Neutrophil (primary cell): ENCODE results near the gene C1D.

ENCODE experiments used
- H3K27ac ChIP-seq: fragments of 200-600 bp; sonication (generic); 2 replicates; pipeline ENCODE4 v1.5.1; 2016; ENCODE audit warnings: mild to moderate bottlenecking, moderate library complexity
- H3K27me3 ChIP-seq: fragments of 200-600 bp; sonication (generic); 2 replicates; pipeline ENCODE4 v1.6.0; 2016; ENCODE audit warnings: mild to moderate bottlenecking
- H3K36me3 ChIP-seq: fragments of 200-600 bp; sonication (generic); 2 replicates; pipeline ENCODE4 v1.5.1; 2017
- H3K4me1 ChIP-seq, 2 experiments: fragments of 200-600 bp in 1 of 2; sonication (generic) in 1 of 2; 1 replicate in 1 of 2; 2 replicates in 1 of 2; pipeline versions ENCODE4 v1.5.1 to v1.6.1; 2013 to 2016; ENCODE audit warnings: low read depth in 1 of 2, low read length in 1 of 2, mild to moderate bottlenecking in 1 of 2, moderate library complexity in 1 of 2; ENCODE audit not compliant: control insufficient read depth in 1 of 2, insufficient read depth in 1 of 2
- H3K4me3 ChIP-seq, 2 experiments: fragments of 200-600 bp in 1 of 2; sonication (generic) in 1 of 2; 1 replicate in 1 of 2; 2 replicates in 1 of 2; pipeline ENCODE4 v1.5.1; 2013 to 2016; ENCODE audit warnings: low read depth in 1 of 2, low read length in 1 of 2, mild to moderate bottlenecking in 1 of 2, moderate library complexity in 1 of 2
- H3K9me3 ChIP-seq: fragments of 200-600 bp; sonication (generic); 2 replicates; pipeline ENCODE4 v1.5.1; 2016
- CTCF ChIP-seq: fragments of 200-600 bp; sonication (generic); IDR thresholded peaks from 2 replicates; pipeline ENCODE4 v1.5.1; 2016; ENCODE audit warnings: antibody characterized with exemption

The C1D gene

GRCh38 chr2:68027959-68028358 is 34.8 kb downstream of the C1D start:
- TF ChIP-seq CTCF: no peak
- H3K27me3 ChIP-seq: peaks cover 59% of the 10 kb centered on the region
- no peak overlapping the region for H3K4me3 ChIP-seq
- H3K9me3 ChIP-seq: no peaks in the 10 kb centered on the region
- no peaks in the 10 kb centered on the region for H3K4me1 ChIP-seq
- no peaks in the 10 kb centered on the region for H3K36me3 ChIP-seq
- H3K27ac ChIP-seq: no peak overlapping the region

GRCh38 chr2:68024450-68024849 is 38.4 kb downstream of the C1D start:
- no peaks in the 10 kb centered on the region for H3K9me3 ChIP-seq
- H3K4me1 ChIP-seq: no peaks in the 10 kb centered on the region
- TF ChIP-seq CTCF: no peak
- H3K36me3 ChIP-seq: no peaks in the 10 kb centered on the region
- no peak overlapping the region for H3K27ac ChIP-seq
- H3K27me3 ChIP-seq: peaks cover 69% of the 10 kb centered on the region
- H3K4me3 ChIP-seq: no peak overlapping the region

- H3K27me3 ChIP-seq: peaks cover 69% of the 10 kb centered on the region
- H3K4me3 ChIP-seq: no peak overlapping the region
- no peaks in the 10 kb centered on the region for H3K4me1 ChIP-seq
- no peak for TF ChIP-seq CTCF
- H3K36me3 ChIP-seq: no peaks in the 10 kb centered on the region
- H3K27ac ChIP-seq: no peak overlapping the region
- no peaks in the 10 kb centered on the region for H3K9me3 ChIP-seq
Measured at GRCh38 chr2:68023904-68024303, 38.9 kb downstream of the C1D start.

- Histone ChIP-seq H3K4me1 (no peaks in the 10 kb centered on the region), H3K4me3 (no peak overlapping the region), H3K36me3 (no peaks in the 10 kb centered on the region), H3K27ac (no peak overlapping the region), H3K9me3 (no peaks in the 10 kb centered on the region), H3K27me3 (peaks cover 37% of the 10 kb centered on the region)
- TF ChIP-seq CTCF: no peak
Measured at GRCh38 chr2:68018727-68019126, 44.1 kb downstream of the C1D start.

- H3K27me3 ChIP-seq: peaks cover 26% of the 10 kb centered on the region
- no peaks in the 10 kb centered on the region for H3K4me1 ChIP-seq
- no peaks in the 10 kb centered on the region for H3K36me3 ChIP-seq
- no peaks in the 10 kb centered on the region for H3K9me3 ChIP-seq
- TF ChIP-seq CTCF: no peak
- H3K27ac ChIP-seq: no peak overlapping the region
- H3K4me3 ChIP-seq: no peak overlapping the region
Measured at GRCh38 chr2:68009526-68009925, 53.3 kb downstream of the C1D start.

GRCh38 chr2:68000170-68000825 is 62.5 kb downstream of the C1D start:
- TF ChIP-seq CTCF: no peak
- Histone ChIP-seq H3K27me3 (peaks cover 10% of the 10 kb centered on the region), H3K4me3 (no peak overlapping the region), H3K4me1 (no peaks in the 10 kb centered on the region), H3K9me3 (no peaks in the 10 kb centered on the region), H3K36me3 (no peaks in the 10 kb centered on the region), H3K27ac (no peak overlapping the region)
